Choroid plexus epithelial cell (primary cell): ENCODE data around the gene CABP7.

Source experiments
- DNase-seq: peaks from one replicate; pipeline ENCODE4 v3.0.0-alpha.2; 2010; ENCODE audit warnings: low read depth
- H3K4me3 ChIP-seq: 2 replicates; pipeline ENCODE4 v1.5.1; 2011; ENCODE audit warnings: low read depth, mild to moderate bottlenecking, control low read depth, low read length, moderate library complexity
- TF ChIP-seq, protein P1 (sequence below): conservative IDR thresholded peaks from 2 replicates; pipeline ENCODE4 v1.5.1; 2011; ENCODE audit warnings: low read depth, mild to moderate bottlenecking, control low read depth, inconsistent platforms, low read length, moderate library complexity

CABP7 gene

DNA sequence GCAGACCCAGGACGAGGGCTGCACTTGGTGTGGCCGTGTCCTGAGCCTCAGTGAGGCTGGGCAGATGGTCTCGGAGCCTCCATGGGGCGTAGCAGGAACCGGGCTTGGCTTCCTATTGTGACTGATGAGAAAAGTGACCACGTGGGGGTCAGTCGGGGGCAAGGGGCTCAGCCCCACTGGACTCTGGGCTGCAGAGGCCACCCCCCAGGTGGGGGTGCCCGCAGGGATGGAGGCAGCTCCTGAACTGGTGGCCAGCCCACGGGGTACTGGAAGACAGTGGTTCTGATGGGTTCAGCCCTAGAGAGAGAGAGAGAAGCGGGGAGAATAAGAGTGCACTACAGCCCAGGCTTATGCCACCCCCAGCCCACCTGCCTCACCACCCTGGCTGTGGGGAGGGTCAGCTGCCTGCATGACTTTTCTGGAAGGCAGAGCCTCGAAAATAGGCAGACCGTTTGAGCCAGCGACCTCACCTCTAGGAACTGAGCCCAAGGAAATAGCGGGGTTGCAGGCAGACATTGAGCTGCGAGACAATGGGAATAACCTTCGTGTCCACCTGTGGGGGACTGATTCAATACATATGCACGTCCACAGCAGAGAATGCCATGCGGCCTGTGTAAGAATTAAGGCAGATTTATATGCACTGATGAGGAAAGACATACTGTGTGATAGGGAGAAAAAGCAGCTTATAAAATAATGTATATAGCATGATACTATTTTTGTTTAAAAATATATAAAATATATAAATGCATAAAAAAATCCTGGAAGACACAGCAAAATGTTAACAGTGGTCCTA is 11.5 kb downstream of the CABP7 start:
- no peak overlapping the region for H3K4me3 ChIP-seq
- TF ChIP-seq, protein P1, sequence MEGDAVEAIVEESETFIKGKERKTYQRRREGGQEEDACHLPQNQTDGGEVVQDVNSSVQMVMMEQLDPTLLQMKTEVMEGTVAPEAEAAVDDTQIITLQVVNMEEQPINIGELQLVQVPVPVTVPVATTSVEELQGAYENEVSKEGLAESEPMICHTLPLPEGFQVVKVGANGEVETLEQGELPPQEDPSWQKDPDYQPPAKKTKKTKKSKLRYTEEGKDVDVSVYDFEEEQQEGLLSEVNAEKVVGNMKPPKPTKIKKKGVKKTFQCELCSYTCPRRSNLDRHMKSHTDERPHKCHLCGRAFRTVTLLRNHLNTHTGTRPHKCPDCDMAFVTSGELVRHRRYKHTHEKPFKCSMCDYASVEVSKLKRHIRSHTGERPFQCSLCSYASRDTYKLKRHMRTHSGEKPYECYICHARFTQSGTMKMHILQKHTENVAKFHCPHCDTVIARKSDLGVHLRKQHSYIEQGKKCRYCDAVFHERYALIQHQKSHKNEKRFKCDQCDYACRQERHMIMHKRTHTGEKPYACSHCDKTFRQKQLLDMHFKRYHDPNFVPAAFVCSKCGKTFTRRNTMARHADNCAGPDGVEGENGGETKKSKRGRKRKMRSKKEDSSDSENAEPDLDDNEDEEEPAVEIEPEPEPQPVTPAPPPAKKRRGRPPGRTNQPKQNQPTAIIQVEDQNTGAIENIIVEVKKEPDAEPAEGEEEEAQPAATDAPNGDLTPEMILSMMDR: no peak
- no peak for DNase-seq

- no peak for DNase-seq
- TF ChIP-seq, protein P1: no peak
- H3K4me3 ChIP-seq: no peak overlapping the region
Measured at GRCh38 chr22:29732883-29733282, 13.1 kb downstream of the CABP7 start.

DNA sequence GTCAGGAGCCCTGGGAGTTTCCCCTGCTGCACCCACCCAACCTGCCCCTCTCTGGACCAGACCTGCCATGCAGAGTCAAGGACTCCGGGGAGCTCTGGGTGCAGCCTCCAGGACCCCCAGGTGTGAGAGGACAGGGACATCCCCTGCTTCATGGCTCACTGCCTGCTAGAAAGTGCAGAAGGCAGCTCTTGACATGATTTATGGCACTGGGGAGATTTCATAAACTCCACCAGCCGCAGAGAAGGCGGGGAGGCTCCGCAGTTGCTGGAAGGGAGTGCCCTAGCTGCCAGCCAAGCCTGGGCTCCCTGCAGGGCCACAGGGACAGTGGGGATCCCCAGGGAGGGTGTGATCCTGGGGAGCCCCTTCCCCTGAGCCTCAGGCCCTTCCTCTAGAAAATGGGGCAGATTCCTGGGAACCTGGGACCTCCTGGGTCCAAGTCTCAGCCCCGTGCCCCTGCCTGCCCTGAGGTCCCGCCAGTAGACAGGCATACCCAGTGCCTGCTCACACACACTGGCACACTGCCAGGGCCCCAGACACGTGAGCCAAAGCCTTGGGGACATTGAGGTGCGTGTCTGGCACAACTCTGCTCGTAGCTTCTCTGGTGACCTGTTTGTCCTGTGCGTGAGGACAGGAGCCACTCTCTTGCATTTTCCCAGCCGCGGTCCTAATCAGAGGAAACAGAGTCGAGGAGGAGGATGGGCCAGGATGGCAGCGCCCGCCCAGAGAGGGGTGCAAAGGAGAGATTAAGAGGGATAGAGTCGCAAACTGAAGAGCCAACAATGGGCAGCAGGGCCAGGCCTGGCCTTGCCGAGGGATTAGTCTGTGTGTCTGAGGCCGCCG is 13.8 kb downstream of the CABP7 start:
- TF ChIP-seq, protein P1: no peak
- DNase-seq: no peak
- H3K4me3 ChIP-seq: no peak overlapping the region

DNA sequence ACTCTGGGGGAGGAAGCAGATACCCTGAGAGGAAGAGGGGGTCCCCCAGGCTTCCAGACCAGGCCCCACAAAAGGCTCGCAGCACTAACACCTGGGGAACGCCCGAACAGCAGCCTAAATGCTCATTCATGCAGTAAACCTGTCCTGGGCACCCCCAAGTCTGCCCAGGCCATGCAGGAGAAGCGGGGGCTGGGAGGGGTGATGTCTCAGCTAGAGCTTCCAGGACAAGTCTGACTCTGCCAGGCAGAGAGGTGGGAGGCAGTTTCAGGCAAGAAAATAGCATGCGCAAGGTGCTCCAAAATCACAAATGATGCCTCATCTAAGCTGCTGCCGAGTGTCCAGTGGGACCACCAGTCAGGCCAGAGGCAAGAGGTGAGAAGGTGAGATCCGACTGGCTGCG is 14.6 kb downstream of the CABP7 start:
- no peak overlapping the region for H3K4me3 ChIP-seq
- TF ChIP-seq, protein P1: no peak
- DNase-seq: no peak

GRCh38 chr22:29734838-29735237 is 15.0 kb downstream of the CABP7 start:
- DNase-seq: no peak
- no peak overlapping the region for H3K4me3 ChIP-seq
- TF ChIP-seq, protein P1: no peak

GRCh38 chr22:29735416-29735815 is 15.6 kb downstream of the CABP7 start:
- TF ChIP-seq, protein P1: no peak
- H3K4me3 ChIP-seq: no peak overlapping the region

More at GRCh38 chr22:29735416-29735815, 15.6 kb downstream of the CABP7 start:
- DNase-seq: no peak
